Body of pancreas (tissue), 4 donors: ENCODE measurements around the gene CYB5B. TPM values are rescaled to one million over a fixed set of nuclear protein-coding genes. Genes with fewer than 3 reads are reported as not detected.
A peak's percentile ranks its signal among the peaks of the same experiment; 100 is the strongest.

Experiments
- ATAC-seq: fragments of 150-250 bp; one replicate; pipeline ENCODE4 v1.9.1; 2016
- DNase-seq, 4 donors: peaks; one replicate each; pipeline ENCODE4 v3.0.0-alpha.2; 2019
- H3K27ac ChIP-seq, 4 donors: fragments of 200-600 bp; sonication (generic); 1 replicate in 3 of 4; 2 replicates in 1 of 4; pipeline versions ENCODE4 v1.5.1 to v1.6.1; 2016 to 2019; ENCODE audit warnings: mild to moderate bottlenecking in 1 of 4, mixed read lengths in 1 of 4, moderate library complexity in 1 of 4
- H3K27me3 ChIP-seq, 2 donors: fragments of 200-600 bp; sonication (generic); one replicate each; pipeline ENCODE4 v1.6.0; 2016; ENCODE audit warnings: mild to moderate bottlenecking in 1 of 2
- H3K36me3 ChIP-seq, 2 donors: fragments of 200-600 bp; sonication (generic); replicated peaks in 1 of 2; 2 replicates each; pipeline ENCODE4 v1.5.1; 2016; ENCODE audit warnings: low read depth in 2 of 2; ENCODE audit not compliant: insufficient read depth in 1 of 2
- H3K4me1 ChIP-seq: fragments of 200-600 bp; sonication (generic); one replicate; pipeline ENCODE4 v1.6.0; 2016
- H3K4me3 ChIP-seq, 2 donors: fragments of 200-600 bp; sonication (generic); 1 replicate in 1 of 2; 2 replicates in 1 of 2; pipeline ENCODE4 v1.5.1; 2016 to 2019
- H3K9me3 ChIP-seq, 3 donors: fragments of 200-600 bp; sonication (generic); 1 replicate in 2 of 3; 2 replicates in 1 of 3; pipeline ENCODE4 v1.5.1; 2016
- POLR2A ChIP-seq, 3 donors: fragments of 450-650 bp; IDR thresholded peaks; one replicate each; pipeline ENCODE4 v1.6.1; 2016; ENCODE audit warnings: antibody characterized with exemption in 3 of 3, mild to moderate bottlenecking in 2 of 3
- WGBS, 2 donors: methylation state at CpG; one replicate each; pipeline ENCODE4 v1.1.5; 2017; 5-methylcytosine and 5-hydroxymethylcytosine counted together
- intact Hi-C: fragments of 100-400 bp; cut with DNase I; formaldehyde crosslinking; loops from one replicate; pipeline ENCODE4 v1.15.1; 2023
- total RNA-seq, 2 donors: library from RNA; depleted of rRNA; stranded (reverse); fragments of >200 nt; gene quantifications; one replicate each; pipeline ENCODE4 v1.1.0, GENCODE V29; 2016
- TF ChIP-seq, protein P1 (sequence below), 7 experiments: fragments of 450-650 bp in 4 of 7; fragments of 200-600 bp in 3 of 7; sonication (generic) in 3 of 7; IDR thresholded peaks; one replicate each; pipeline ENCODE4 v1.5.1; 2016 to 2019; ENCODE audit warnings: antibody characterized with exemption in 7 of 7

Gene CYB5B
- total RNA-seq, 2 donors from 2014 or later = 8.2 to 20.0 TPM

DNA sequence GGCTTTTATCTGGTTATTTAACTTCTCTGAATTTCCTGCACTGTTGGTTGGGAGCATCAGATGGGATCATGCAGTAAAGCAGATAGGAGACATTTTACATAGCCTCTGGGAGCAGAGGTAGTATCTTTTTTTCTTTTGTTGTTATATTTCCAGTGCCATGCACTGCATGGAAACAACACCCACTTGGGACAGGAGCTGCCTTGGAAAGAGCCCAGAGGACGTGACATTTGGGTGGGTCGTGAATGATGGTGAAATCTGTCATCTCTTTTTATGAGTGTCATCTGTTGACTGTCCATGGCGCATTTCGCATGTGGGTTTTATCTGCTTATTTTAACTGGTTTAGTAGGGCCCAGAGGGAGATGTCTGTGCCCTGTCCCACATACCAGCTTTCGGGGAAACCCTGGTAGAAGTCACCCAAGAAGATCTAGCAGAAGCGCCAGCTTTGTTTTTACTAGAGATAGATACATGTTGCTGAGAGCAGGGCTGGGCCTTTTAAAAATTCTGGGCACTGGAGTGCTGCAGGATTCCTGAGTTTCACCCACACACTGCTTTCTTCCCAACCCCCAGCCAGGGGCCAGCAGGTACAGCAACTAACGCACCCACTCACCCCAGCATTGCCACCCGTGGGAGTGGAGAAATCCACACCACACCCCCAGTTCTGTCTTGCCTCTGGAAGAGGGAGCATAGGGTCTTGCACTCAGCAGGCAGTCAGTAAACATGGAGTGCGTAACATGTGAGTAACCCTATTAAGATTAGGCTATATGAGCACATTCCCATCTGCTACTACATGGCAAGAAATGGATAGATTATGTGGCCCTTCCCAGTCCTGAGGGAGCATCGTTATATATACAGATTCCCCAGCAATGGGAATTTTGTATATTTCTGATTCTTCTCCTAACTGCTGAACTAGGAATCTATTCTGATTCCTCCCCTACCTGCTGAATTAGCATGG is 30.2 kb upstream of the CYB5B start:
- no peaks in the 10 kb centered on the region for H3K9me3 ChIP-seq
- peak overlapping the region in 1 of 4 donors; percentile 28 for H3K27ac ChIP-seq
- ATAC-seq (no peak), DNase-seq (no peak)
- no peak for TF ChIP-seq POLR2A (IDR thresholded peaks at IDR 0.05)
- TF ChIP-seq, protein P1, sequence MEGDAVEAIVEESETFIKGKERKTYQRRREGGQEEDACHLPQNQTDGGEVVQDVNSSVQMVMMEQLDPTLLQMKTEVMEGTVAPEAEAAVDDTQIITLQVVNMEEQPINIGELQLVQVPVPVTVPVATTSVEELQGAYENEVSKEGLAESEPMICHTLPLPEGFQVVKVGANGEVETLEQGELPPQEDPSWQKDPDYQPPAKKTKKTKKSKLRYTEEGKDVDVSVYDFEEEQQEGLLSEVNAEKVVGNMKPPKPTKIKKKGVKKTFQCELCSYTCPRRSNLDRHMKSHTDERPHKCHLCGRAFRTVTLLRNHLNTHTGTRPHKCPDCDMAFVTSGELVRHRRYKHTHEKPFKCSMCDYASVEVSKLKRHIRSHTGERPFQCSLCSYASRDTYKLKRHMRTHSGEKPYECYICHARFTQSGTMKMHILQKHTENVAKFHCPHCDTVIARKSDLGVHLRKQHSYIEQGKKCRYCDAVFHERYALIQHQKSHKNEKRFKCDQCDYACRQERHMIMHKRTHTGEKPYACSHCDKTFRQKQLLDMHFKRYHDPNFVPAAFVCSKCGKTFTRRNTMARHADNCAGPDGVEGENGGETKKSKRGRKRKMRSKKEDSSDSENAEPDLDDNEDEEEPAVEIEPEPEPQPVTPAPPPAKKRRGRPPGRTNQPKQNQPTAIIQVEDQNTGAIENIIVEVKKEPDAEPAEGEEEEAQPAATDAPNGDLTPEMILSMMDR (IDR thresholded peaks at IDR 0.05) = no peak
- intact Hi-C loops = no loop called here
- WGBS, 2 donors = 78 to 82% methylated on average over 9 to 10 of the region's 10 CpGs
- peaks cover 29% of the 10 kb centered on the region for H3K4me1 ChIP-seq
- no peak overlapping the region for H3K4me3 ChIP-seq
- H3K36me3 ChIP-seq = no peaks in the 10 kb centered on the region
- H3K27me3 ChIP-seq = no peaks in the 10 kb centered on the region

DNA sequence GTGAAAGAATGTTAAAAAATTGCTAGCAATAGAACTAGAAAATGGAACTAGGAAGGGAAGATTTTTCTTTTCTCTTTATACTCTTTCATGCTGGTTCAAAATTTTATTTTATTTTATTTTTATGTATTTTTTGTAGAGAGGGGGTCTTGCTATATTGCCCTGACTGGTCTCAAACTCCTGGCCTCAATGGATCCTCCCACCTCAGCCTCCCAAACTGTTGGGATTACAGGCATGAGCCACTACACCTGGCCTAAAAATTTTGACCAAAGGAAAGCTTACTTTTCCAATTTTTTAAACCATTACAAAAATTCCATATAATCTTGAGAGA is 28.6 kb upstream of the CYB5B start:
- DNase-seq (no peak), ATAC-seq (no peak)
- no peak overlapping the region for H3K4me3 ChIP-seq
- H3K27ac ChIP-seq = peak overlapping the region; percentile 65 to 96 (median 89)
- TF ChIP-seq, protein P1 (IDR thresholded peaks at IDR 0.05) = no peak
- no peak for TF ChIP-seq POLR2A (IDR thresholded peaks at IDR 0.05)
- intact Hi-C loops = no loop called here
- H3K27me3 ChIP-seq = no peaks in the 10 kb centered on the region
- H3K36me3 ChIP-seq = no peaks in the 10 kb centered on the region
- H3K9me3 ChIP-seq = no peaks in the 10 kb centered on the region
- H3K4me1 ChIP-seq = peaks cover 33% of the 10 kb centered on the region

DNA sequence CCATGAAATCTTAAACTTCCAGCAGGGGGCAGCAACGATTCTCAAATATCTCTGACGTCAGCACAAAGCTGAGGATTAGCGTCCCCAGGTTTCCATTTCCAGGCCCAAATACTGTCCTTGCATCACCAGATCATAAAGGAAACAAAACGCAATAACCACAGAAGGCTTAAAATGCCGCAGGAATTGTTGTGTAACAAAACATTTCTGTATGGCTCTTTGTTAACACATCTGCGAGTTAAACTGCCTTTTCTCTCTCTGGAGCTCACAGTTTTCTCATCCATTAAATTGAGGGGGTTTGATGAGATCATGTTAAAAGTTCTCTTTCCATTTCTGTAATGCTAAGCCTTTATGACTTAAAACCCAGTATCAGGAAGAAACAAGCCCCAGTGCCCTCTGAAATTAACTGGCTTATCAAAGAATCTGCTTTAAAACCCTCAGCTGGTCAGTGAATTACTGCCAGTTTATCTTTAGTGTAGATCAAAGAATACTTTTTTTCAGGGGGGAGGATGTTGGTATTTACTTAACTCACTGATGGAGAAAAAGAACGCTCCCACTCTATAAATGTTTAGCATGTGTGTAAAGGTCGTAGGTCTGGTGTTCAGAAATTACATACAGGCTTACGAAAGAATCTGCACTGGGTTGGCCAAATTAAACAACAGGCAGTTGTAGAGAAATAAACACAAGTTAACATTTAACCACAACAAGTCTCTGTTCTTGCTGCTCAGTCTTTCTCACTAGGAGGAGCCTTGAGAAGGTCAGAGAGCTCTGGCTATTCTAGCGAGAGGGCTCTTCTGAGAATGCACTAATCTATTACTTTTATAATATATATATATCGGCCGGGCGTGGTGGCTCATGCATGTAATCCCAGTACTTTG is 28.0 kb upstream of the CYB5B start:
- H3K36me3 ChIP-seq = no peaks in the 10 kb centered on the region
- H3K4me3 ChIP-seq = no peak overlapping the region
- H3K9me3 ChIP-seq = no peaks in the 10 kb centered on the region
- ATAC-seq (peak; percentile 89), DNase-seq (peak; percentile 84 to 88 (median 85))
- H3K4me1 ChIP-seq = peaks cover 33% of the 10 kb centered on the region
- TF ChIP-seq, protein P1 (IDR thresholded peaks at IDR 0.05) = peak; percentile 45 to 84 (median 73)
- peak in 1 of 3 donors; percentile 54 for TF ChIP-seq POLR2A (IDR thresholded peaks at IDR 0.05)
- peak overlapping the region; percentile 65 to 96 (median 89) for H3K27ac ChIP-seq
- intact Hi-C loops = no loop called here
- no peaks in the 10 kb centered on the region for H3K27me3 ChIP-seq
- WGBS, 2 donors = 5% methylated on average over 13 of the region's 13 CpGs

DNA sequence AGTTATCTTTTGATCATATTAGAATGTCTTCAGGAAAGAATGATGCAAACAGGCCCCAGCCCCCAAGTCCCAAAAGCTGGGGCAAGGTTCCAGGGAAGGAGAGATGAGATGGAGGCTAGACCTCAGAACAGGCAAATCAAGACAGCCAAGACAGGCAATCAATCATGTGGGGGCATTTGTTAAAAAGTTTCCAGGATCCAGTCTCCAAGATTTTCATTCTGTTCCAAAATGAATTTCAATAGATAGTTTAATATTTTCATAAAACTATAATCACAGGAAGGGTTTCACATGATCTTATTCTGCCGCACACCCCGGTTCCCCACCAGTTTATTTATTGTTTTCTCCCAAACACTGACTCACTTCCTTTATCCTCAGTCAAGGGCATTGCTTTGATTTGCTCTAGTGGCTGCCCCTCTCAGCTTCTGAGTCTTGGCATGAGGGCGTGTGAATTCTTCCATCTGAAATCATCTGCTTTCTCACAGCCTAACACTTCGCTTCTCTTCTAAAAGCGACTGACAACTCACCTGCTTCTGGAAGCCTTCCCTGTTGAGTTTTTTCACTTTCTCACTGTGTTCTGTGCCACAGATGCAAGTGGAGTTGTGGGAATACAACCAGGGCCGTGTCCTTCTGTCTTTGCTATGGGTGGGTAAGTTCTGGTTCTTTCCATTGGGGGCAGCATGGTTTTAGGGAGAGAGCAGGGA is 26.4 kb upstream of the CYB5B start:
- DNase-seq (peak; percentile 56 to 75 (median 63)), ATAC-seq (peak; percentile 57)
- peak overlapping the region; percentile 65 to 96 (median 88) for H3K27ac ChIP-seq
- H3K9me3 ChIP-seq = no peaks in the 10 kb centered on the region
- peaks cover 33% of the 10 kb centered on the region for H3K4me1 ChIP-seq
- no peaks in the 10 kb centered on the region for H3K36me3 ChIP-seq
- TF ChIP-seq, protein P1 (IDR thresholded peaks at IDR 0.05) = peak; percentile 29 to 81 (median 62)
- TF ChIP-seq POLR2A (IDR thresholded peaks at IDR 0.05) = no peak
- intact Hi-C loops = no loop called here
- no peaks in the 10 kb centered on the region for H3K27me3 ChIP-seq
- H3K4me3 ChIP-seq = no peak overlapping the region
- WGBS, 2 donors = 7 to 17% methylated on average over 6 of the region's 6 CpGs
